GM10266 (cell line): ENCODE measurements around the gene NIT1.
A peak's percentile ranks its signal among the peaks of the same experiment; 100 is the strongest.

Source experiments
- DNase-seq: peaks from one replicate; pipeline ENCODE4 v3.0.0; 2012; ENCODE audit errors: extremely low spot score
- TF ChIP-seq, protein P1 (sequence below): IDR thresholded peaks from 2 replicates; pipeline ENCODE4 v1.5.1; 2012; ENCODE audit warnings: mild to moderate bottlenecking, low read depth; ENCODE audit not compliant: control insufficient read depth, insufficient read depth; ENCODE audit errors: missing control alignments

NIT1 gene

DNA sequence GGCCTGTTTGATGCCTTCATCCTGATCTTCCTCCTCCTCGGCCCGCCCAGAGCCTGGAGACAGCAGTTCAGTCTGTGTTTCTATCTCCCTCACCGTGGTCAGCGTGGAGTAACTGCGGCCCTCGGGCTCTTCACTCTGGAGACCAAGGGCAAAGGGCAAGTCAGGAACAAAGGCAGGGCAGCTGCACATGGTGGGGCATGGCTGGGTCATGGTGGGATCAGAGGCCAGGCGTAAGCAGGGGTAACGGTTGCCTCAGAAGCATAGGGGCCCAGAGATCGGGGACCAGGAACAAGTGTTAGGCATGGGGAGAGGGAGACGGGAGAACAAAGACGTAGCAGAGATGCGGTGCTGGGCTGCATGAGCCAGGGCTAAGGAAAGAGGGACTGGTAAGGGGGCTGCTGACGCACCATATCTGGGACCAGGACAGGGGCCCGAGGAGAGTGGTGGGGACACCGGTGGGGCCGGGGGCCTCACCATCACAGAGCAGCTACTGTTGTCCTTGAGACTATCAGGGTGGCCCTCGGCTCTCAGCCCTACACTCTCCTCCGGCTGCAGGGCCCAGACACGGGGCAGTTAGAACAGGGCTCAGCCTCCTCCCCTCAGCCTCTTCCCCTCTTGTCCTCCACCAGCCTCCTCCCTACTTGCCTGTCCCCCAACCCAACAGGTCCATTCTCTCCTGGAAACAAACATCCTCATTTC is 45.0 kb upstream of the NIT1 start:
- no peak for DNase-seq
- TF ChIP-seq, protein P1, sequence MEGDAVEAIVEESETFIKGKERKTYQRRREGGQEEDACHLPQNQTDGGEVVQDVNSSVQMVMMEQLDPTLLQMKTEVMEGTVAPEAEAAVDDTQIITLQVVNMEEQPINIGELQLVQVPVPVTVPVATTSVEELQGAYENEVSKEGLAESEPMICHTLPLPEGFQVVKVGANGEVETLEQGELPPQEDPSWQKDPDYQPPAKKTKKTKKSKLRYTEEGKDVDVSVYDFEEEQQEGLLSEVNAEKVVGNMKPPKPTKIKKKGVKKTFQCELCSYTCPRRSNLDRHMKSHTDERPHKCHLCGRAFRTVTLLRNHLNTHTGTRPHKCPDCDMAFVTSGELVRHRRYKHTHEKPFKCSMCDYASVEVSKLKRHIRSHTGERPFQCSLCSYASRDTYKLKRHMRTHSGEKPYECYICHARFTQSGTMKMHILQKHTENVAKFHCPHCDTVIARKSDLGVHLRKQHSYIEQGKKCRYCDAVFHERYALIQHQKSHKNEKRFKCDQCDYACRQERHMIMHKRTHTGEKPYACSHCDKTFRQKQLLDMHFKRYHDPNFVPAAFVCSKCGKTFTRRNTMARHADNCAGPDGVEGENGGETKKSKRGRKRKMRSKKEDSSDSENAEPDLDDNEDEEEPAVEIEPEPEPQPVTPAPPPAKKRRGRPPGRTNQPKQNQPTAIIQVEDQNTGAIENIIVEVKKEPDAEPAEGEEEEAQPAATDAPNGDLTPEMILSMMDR = no peak

DNA sequence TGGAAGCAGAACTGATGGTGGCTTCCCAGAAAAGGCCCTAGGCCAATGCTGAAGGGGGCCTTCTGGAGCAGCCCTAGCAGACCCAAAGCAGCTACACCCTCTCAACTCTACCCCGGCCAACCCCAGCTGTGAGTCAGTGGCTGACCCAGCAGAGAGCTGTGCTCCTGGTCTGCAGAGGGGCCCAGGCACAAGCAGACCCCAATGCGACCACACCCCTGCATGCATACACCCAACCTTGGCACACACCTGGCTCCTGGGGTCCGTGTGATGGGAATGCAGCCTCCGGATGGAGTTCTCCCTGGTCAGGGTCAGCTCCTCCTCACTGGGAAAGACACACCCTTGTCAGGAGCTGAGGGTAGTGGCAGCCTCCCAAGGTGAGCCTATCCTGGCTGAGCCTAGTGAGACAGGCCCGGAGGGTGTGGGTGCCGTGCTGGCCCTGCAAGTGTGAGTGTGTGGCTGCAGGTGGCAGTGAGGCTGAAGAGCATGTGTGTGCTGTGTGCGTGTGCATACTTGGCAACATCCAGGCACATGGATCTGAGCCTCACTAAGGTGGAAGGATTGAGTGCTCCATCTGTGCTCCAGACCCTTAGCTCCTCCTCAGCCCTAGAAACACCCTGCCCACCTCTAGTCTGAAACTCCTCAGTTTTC is 44.3 kb upstream of the NIT1 start:
- TF ChIP-seq, protein P1 = no peak
- DNase-seq = no peak

DNA sequence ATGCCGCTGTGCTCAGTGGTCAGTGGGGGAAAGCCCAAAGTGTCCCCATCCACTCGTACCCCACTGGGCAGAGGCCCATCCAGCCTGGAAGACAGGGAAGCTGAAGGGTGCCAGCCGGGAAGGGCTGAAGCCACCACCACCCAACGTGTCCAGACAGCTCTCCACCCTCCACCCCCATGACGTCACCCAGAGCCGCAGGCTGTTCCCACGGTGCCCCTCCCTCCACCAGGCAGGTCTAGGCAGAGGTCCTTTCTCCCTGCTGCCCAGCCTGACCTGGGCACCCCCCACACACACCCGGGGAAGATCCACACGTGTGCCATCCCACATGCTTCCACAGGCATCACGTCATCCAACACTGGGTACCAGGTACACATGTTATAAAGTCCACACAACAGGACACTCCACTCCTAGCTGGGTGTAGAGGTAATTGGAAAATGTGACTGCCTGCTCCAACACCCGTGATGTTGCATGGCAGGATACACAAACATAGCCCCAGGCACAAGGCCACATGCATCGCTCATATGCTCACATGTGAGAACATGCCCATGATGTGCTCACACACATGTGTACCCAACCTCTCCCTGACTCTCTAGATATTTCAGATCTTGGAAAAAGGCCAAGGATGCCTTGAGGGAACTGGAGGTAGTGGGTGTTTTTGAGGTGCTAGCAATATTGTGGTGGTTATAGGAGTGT is 43.1 kb upstream of the NIT1 start:
- DNase-seq = no peak

DNA sequence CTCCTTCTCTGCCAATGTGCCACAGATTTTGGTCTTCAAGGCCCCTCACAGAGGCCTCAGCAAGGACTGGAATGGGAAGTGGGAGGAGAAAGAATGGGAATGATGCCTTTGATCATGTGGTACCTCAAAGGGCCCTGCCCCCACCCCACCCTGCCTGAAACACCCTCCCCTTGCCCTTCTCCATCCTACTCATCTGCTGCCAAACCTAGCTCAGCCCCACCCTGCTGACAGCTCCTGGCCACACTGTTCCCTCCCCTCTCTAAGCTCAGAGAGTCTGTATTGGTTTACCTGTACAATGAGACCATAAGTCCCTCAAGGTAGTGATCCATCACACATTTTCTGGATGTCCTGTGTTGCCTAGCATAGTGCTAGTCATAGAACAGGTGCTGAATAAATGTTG is 41.5 kb upstream of the NIT1 start:
- TF ChIP-seq, protein P1 = no peak
- DNase-seq = no peak

More for the DNA sequence above, 43.1 kb upstream of the NIT1 start:
- TF ChIP-seq, protein P1 = no peak

DNA sequence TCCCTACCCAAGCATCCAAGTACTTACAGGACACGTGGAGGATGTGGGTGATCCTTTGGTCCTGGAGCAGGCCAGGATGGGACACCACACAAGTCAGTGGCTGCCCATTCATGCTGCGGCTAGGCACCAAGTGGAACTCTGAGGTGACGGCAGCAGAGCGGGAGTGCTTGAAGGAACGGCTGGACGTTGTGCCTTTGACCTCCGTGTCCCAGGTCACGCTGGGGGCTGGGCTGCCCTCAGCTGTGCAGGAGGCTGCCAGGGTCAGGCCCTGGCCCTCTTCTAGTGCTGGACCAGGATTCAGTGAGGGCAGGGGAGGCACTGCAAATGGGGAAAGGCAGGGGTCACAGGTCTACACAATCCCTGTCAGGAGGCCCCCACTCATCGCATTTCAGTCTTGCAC is 40.5 kb upstream of the NIT1 start:
- no peak for DNase-seq
- TF ChIP-seq, protein P1 = no peak

DNA sequence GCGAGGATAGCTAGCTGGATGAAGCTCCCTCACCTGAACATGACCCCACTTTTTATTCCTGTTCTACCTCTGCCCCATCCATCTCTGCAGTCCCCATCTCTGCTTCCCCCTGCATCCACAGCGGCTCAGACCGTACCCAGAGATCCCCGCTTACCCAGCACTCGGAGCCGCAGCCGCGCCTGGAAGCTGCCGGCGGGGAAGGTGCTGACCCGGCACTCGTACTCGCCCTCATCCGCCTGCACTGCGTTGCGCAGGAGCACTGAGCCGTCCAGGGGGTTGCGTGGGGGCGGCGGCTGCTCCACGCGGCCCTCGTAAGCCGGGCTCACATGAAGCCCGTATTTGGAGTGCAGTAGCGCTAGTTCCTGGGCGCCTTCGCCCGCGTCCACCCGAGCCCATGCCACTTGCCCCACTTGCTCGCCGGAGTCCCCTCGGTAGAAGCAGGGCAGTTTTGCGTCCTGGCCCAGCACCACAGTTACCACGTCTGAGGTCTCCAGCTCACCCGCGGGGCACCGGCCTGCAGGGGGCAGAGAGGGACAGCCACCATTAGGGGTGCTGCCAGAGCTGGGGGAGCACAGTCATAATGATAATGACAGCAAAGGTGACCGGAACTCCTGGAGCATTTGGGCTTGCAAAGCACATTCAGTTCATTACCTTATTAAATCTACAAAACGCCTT is 38.3 kb upstream of the NIT1 start:
- TF ChIP-seq, protein P1 = peak; percentile 7
- DNase-seq = no peak
